ENCODE measurements around the gene IL17B.

The IL17B gene

GRCh38 chr5:149419859-149420544, 40.9 kb upstream of the IL17B start:
- H3K4me2 ChIP-seq (ENCODE audit: low read length) = no peak overlapping the region
- H3K9me2 ChIP-seq (ENCODE audit: low read depth, low read length) = no peaks in the 10 kb centered on the region
- H3K36me3 ChIP-seq (ENCODE audit: insufficient read depth, low read length) = no peaks in the 10 kb centered on the region
- no peaks in the 10 kb centered on the region for H4K20me1 ChIP-seq (ENCODE audit: insufficient read depth, low read length)
- H3K27me3 ChIP-seq (ENCODE audit: insufficient read depth, low read length) = peaks cover 3% of the 10 kb centered on the region; the same call in 1 of the 2 replicates
- TF ChIP-seq CTCF (IDR thresholded peaks at IDR 0.05; ENCODE audit: low read length) = no peak
- no peak overlapping the region for H2AFZ ChIP-seq (ENCODE audit: low read length)
- no peak overlapping the region for H3K9ac ChIP-seq (ENCODE audit: low read length)
- H3K4me3 ChIP-seq (ENCODE audit: low read depth, low read length, poor library complexity, severe bottlenecking) = no peak overlapping the region
- no peaks in the 10 kb centered on the region for H3K79me2 ChIP-seq (ENCODE audit: insufficient read depth, low read length)
- no peaks in the 10 kb centered on the region for H3K4me1 ChIP-seq (ENCODE audit: insufficient read depth, low read length, severe bottlenecking)
- H3K9me3 ChIP-seq (ENCODE audit: low read length) = no peaks in the 10 kb centered on the region
- no peaks in the 10 kb centered on the region for H3F3A ChIP-seq (ENCODE audit: insufficient read depth, low read length)
- H3K27ac ChIP-seq (ENCODE audit: low read depth, low read length, poor library complexity, severe bottlenecking) = no peak overlapping the region

GRCh38 chr5:149419532-149419858, 40.4 kb upstream of the IL17B start:
- Histone ChIP-seq H3F3A (ENCODE audit: insufficient read depth, low read length) (no peaks in the 10 kb centered on the region), H2AFZ (ENCODE audit: low read length) (no peak overlapping the region), H3K9me2 (ENCODE audit: low read depth, low read length) (no peaks in the 10 kb centered on the region), H3K4me2 (ENCODE audit: low read length) (no peak overlapping the region), H3K9me3 (ENCODE audit: low read length) (no peaks in the 10 kb centered on the region), H3K9ac (ENCODE audit: low read length) (no peak overlapping the region), H3K27ac (ENCODE audit: low read depth, low read length, poor library complexity, severe bottlenecking) (no peak overlapping the region), H3K4me3 (ENCODE audit: low read depth, low read length, poor library complexity, severe bottlenecking) (no peak overlapping the region), H3K36me3 (ENCODE audit: insufficient read depth, low read length) (no peaks in the 10 kb centered on the region), H3K27me3 (ENCODE audit: insufficient read depth, low read length) (peaks cover 3% of the 10 kb centered on the region; the same call in 1 of the 2 replicates), H3K4me1 (ENCODE audit: insufficient read depth, low read length, severe bottlenecking) (no peaks in the 10 kb centered on the region), H3K79me2 (ENCODE audit: insufficient read depth, low read length) (no peaks in the 10 kb centered on the region), H4K20me1 (ENCODE audit: insufficient read depth, low read length) (no peaks in the 10 kb centered on the region)
- TF ChIP-seq CTCF (IDR thresholded peaks at IDR 0.05; ENCODE audit: low read length) (no peak), EZH2 (IDR thresholded peaks at IDR 0.05; ENCODE audit: borderline replicate concordance, low read length) (no peak)

GRCh38 chr5:149418910-149419531, 39.9 kb upstream of the IL17B start:
- H3K27me3 ChIP-seq (ENCODE audit: insufficient read depth, low read length) = peaks cover 3% of the 10 kb centered on the region; the same call in 1 of the 2 replicates
- no peak overlapping the region for H3K4me2 ChIP-seq (ENCODE audit: low read length)
- no peaks in the 10 kb centered on the region for H3K36me3 ChIP-seq (ENCODE audit: insufficient read depth, low read length)
- H4K20me1 ChIP-seq (ENCODE audit: insufficient read depth, low read length) = no peaks in the 10 kb centered on the region
- H3F3A ChIP-seq (ENCODE audit: insufficient read depth, low read length) = no peaks in the 10 kb centered on the region
- H3K9ac ChIP-seq (ENCODE audit: low read length) = no peak overlapping the region
- H3K4me1 ChIP-seq (ENCODE audit: insufficient read depth, low read length, severe bottlenecking) = no peaks in the 10 kb centered on the region
- H2AFZ ChIP-seq (ENCODE audit: low read length) = no peak overlapping the region
- H3K9me3 ChIP-seq (ENCODE audit: low read length) = no peaks in the 10 kb centered on the region
- H3K4me3 ChIP-seq (ENCODE audit: low read depth, low read length, poor library complexity, severe bottlenecking) = no peak overlapping the region
- TF ChIP-seq CTCF (IDR thresholded peaks at IDR 0.05; ENCODE audit: low read length) (no peak), EZH2 (IDR thresholded peaks at IDR 0.05; ENCODE audit: borderline replicate concordance, low read length) (no peak)
- H3K27ac ChIP-seq (ENCODE audit: low read depth, low read length, poor library complexity, severe bottlenecking) = no peak overlapping the region
- H3K9me2 ChIP-seq (ENCODE audit: low read depth, low read length) = no peaks in the 10 kb centered on the region
- no peaks in the 10 kb centered on the region for H3K79me2 ChIP-seq (ENCODE audit: insufficient read depth, low read length)
